ENCODE results near the gene DENND1A.

DENND1A gene

GRCh38 chr9:123864251-123864650 is 65.7 kb downstream of the DENND1A start:
- DNase-seq (ENCODE audit: low read depth): no peak
- no peak for TF ChIP-seq CTCF (conservative IDR thresholded peaks at IDR 0.05; ENCODE audit: low read depth, low read length)
- H3K4me3 ChIP-seq (ENCODE audit: low read depth, low read length): peak overlapping the region; percentile 8

GRCh38 chr9:123863164-123863855 is 66.6 kb downstream of the DENND1A start:
- peak; percentile 70 for DNase-seq (ENCODE audit: low read depth)
- TF ChIP-seq CTCF (conservative IDR thresholded peaks at IDR 0.05; ENCODE audit: low read depth, low read length): no peak
- H3K4me3 ChIP-seq (ENCODE audit: low read depth, low read length): no peak overlapping the region

- TF ChIP-seq CTCF (conservative IDR thresholded peaks at IDR 0.05; ENCODE audit: low read depth, low read length): no peak
- no peak overlapping the region for H3K4me3 ChIP-seq (ENCODE audit: low read depth, low read length)
- no peak for DNase-seq (ENCODE audit: low read depth)
Observed at GRCh38 chr9:123861756-123862120, 68.2 kb downstream of the DENND1A start.

GRCh38 chr9:123861086-123861755 is 68.7 kb downstream of the DENND1A start:
- DNase-seq (ENCODE audit: low read depth): no peak
- no peak for TF ChIP-seq CTCF (conservative IDR thresholded peaks at IDR 0.05; ENCODE audit: low read depth, low read length)
- H3K4me3 ChIP-seq (ENCODE audit: low read depth, low read length): no peak overlapping the region

- no peak for DNase-seq (ENCODE audit: low read depth)
- no peak for TF ChIP-seq CTCF (conservative IDR thresholded peaks at IDR 0.05; ENCODE audit: low read depth, low read length)
- no peak overlapping the region for H3K4me3 ChIP-seq (ENCODE audit: low read depth, low read length)
Observed at GRCh38 chr9:123860603-123861002, 69.3 kb downstream of the DENND1A start.

- no peak for TF ChIP-seq CTCF (conservative IDR thresholded peaks at IDR 0.05; ENCODE audit: low read depth, low read length)
- H3K4me3 ChIP-seq (ENCODE audit: low read depth, low read length): no peak overlapping the region
- no peak for DNase-seq (ENCODE audit: low read depth)
Observed at GRCh38 chr9:123852403-123852802, 77.5 kb downstream of the DENND1A start.

GRCh38 chr9:123851851-123852250 is 78.1 kb downstream of the DENND1A start:
- no peak overlapping the region for H3K4me3 ChIP-seq (ENCODE audit: low read depth, low read length)
- no peak for DNase-seq (ENCODE audit: low read depth)
- TF ChIP-seq CTCF (conservative IDR thresholded peaks at IDR 0.05; ENCODE audit: low read depth, low read length): no peak
